ENCODE data around the gene PACSIN1. TPM values are rescaled to one million over a fixed set of nuclear protein-coding genes. Genes with fewer than 3 reads are reported as not detected.

The PACSIN1 gene
- total and polyA plus RNA-seq, 10 of the 15 experiments (the other 5 are each of a cell fraction or from before 2014, with no cell fraction given), result 0.50 to 9.4 (median 2.8) TPM

DNA sequence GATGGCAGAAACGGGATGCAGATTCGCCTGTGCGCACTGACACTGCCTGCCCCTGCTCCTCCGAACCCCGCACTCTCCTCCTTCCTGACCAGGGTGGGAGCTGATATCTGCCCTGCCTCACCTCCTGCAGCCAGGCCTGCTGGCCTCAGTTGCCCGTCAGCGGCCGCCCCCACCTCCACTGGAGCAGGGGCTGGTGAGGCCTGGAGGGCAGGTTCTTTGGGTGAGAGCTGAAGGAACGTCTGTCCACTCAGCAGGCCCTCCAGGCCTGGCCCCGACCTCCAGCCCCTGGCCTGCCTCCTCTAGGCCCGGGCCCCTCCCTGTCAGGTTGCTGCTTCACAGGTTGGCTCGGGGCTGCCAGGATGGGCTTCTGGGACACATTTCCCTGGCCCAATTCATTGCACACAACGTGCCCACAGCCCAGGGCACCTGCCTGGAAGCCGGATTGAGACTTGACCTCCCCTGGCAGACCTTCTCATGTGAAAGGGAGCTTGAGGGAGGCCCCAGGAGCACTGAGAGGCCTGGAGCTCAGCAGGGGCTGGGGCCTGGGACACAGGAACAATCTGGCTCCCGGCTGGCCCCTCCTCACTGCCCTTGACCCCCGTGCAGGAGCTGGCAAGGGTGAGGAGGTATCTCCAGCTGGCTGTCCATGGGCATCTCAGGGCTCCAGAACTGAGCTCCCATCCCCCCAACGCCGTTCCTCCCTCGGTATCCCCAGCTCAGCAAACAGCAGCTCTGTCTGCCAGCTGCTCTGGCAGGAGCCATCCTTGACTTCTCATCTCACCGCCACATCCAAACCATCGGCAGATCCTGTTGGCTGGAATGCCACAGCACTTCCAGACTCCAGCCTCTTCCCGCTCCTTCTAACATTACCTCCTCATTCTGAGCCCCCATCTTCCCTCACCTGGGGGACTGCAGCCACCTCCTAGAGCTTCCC lies 50.8 kb downstream of the PACSIN1 start:
- CTCF ChIA-PET, result interaction anchor here (1.9 kb wide), 1 partner anchor 57 kb away, joined by 6 read pairs; no protein-coding TSS in a partner anchor
- FAIRE-seq, result no peak
- no peak overlapping the region for H2AFZ ChIP-seq (ENCODE audit: control insufficient read depth, low read depth, low read length)

More for the DNA sequence above, 50.8 kb downstream of the PACSIN1 start:
- in situ Hi-C loops (cut with MboI), result no loop called here
- intact Hi-C loops (cut with micrococcal nuclease; ENCODE audit: unreplicated experiment), result no loop called here
- SMC1A ChIA-PET (ENCODE audit: uncharacterized antibody, unreplicated experiment), result interaction anchor here (1.4 kb wide), 1 partner anchor 93 kb away, joined by 3 read pairs; no protein-coding TSS in a partner anchor
- no peaks in the 10 kb centered on the region for H4K20me1 ChIP-seq (ENCODE audit: control insufficient read depth, insufficient read depth)
- POLR2A ChIA-PET, result no interaction called here
- H3K27me3 ChIP-seq (replicated peaks in 1 of 2; ENCODE audit: control insufficient read depth in 2 of 2, insufficient read depth in 2 of 2, low read length in 1 of 2), result no peaks in the 10 kb centered on the region; a peak in 1 of 4 replicates
- ATAC-seq, result no peak
- WGBS (ENCODE audit: insufficient coverage, insufficient replicate concordance, low lambda C conversion rate, missing lambda C conversion rate), result 36% methylated on average over 20 of the region's 22 CpGs
- no peaks in the 10 kb centered on the region for H3K36me3 ChIP-seq (ENCODE audit: control insufficient read depth in 2 of 2, insufficient read depth in 2 of 2, low read length in 1 of 2)
- no peak overlapping the region for H3K4me3 ChIP-seq
- H3K9me3 ChIP-seq (replicated peaks; ENCODE audit: control insufficient read depth, insufficient read depth, low read length), result no peaks in the 10 kb centered on the region
- H3K4me1 ChIP-seq (ENCODE audit: control insufficient read depth, insufficient read depth, low read length), result no peaks in the 10 kb centered on the region
- TF ChIP-seq, protein P1, sequence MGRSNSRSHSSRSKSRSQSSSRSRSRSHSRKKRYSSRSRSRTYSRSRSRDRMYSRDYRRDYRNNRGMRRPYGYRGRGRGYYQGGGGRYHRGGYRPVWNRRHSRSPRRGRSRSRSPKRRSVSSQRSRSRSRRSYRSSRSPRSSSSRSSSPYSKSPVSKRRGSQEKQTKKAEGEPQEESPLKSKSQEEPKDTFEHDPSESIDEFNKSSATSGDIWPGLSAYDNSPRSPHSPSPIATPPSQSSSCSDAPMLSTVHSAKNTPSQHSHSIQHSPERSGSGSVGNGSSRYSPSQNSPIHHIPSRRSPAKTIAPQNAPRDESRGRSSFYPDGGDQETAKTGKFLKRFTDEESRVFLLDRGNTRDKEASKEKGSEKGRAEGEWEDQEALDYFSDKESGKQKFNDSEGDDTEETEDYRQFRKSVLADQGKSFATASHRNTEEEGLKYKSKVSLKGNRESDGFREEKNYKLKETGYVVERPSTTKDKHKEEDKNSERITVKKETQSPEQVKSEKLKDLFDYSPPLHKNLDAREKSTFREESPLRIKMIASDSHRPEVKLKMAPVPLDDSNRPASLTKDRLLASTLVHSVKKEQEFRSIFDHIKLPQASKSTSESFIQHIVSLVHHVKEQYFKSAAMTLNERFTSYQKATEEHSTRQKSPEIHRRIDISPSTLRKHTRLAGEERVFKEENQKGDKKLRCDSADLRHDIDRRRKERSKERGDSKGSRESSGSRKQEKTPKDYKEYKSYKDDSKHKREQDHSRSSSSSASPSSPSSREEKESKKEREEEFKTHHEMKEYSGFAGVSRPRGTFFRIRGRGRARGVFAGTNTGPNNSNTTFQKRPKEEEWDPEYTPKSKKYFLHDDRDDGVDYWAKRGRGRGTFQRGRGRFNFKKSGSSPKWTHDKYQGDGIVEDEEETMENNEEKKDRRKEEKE (IDR thresholded peaks at IDR 0.05), result no peak
- TF ChIP-seq, protein P2, sequence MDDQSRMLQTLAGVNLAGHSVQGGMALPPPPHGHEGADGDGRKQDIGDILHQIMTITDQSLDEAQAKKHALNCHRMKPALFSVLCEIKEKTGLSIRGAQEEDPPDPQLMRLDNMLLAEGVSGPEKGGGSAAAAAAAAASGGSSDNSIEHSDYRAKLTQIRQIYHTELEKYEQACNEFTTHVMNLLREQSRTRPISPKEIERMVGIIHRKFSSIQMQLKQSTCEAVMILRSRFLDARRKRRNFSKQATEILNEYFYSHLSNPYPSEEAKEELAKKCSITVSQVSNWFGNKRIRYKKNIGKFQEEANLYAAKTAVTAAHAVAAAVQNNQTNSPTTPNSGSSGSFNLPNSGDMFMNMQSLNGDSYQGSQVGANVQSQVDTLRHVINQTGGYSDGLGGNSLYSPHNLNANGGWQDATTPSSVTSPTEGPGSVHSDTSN (IDR thresholded peaks at IDR 0.05; ENCODE audit: insufficient replicate concordance, low read depth, low read length), result no peak
- TF ChIP-seq HDAC6 (IDR thresholded peaks at IDR 0.05; ENCODE audit: unreplicated experiment) (no peak), JUNB (IDR thresholded peaks at IDR 0.05) (no peak), ZSCAN29 (IDR thresholded peaks at IDR 0.05) (no peak), DPF2 (IDR thresholded peaks at IDR 0.05) (no peak), SIN3A (IDR thresholded peaks at IDR 0.05; ENCODE audit: low read depth, low read length) (no peak), PAX8 (IDR thresholded peaks at IDR 0.05) (no peak), FOXK2 (IDR thresholded peaks at IDR 0.05) (no peak), NR2F1 (conservative IDR thresholded peaks at IDR 0.05) (no peak), WRNIP1 (IDR thresholded peaks at IDR 0.05; ENCODE audit: borderline replicate concordance, low read depth, low read length) (no peak), CBX3 (IDR thresholded peaks at IDR 0.05; ENCODE audit: borderline replicate concordance, low read depth) (no peak), EGR1 (IDR thresholded peaks at IDR 0.05; ENCODE audit: borderline replicate concordance in 1 of 2, low read depth in 2 of 2, low read length in 2 of 2) (no peak), SMAD5 (IDR thresholded peaks at IDR 0.05; ENCODE audit: low read depth) (no peak)
- TF ChIP-seq, protein P3, sequence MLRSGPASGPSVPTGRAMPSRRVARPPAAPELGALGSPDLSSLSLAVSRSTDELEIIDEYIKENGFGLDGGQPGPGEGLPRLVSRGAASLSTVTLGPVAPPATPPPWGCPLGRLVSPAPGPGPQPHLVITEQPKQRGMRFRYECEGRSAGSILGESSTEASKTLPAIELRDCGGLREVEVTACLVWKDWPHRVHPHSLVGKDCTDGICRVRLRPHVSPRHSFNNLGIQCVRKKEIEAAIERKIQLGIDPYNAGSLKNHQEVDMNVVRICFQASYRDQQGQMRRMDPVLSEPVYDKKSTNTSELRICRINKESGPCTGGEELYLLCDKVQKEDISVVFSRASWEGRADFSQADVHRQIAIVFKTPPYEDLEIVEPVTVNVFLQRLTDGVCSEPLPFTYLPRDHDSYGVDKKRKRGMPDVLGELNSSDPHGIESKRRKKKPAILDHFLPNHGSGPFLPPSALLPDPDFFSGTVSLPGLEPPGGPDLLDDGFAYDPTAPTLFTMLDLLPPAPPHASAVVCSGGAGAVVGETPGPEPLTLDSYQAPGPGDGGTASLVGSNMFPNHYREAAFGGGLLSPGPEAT (IDR thresholded peaks at IDR 0.05; ENCODE audit: low read depth), result no peak
- TF ChIP-seq, protein P4, sequence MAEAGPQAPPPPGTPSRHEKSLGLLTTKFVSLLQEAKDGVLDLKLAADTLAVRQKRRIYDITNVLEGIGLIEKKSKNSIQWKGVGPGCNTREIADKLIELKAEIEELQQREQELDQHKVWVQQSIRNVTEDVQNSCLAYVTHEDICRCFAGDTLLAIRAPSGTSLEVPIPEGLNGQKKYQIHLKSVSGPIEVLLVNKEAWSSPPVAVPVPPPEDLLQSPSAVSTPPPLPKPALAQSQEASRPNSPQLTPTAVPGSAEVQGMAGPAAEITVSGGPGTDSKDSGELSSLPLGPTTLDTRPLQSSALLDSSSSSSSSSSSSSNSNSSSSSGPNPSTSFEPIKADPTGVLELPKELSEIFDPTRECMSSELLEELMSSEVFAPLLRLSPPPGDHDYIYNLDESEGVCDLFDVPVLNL (IDR thresholded peaks at IDR 0.05; ENCODE audit: low read depth, low read length), result no peak
- no peak overlapping the region for H3K27ac ChIP-seq (ENCODE audit: control insufficient read depth, insufficient read depth)
- no TSS peak for BruUV-seq (replicated peaks)
- no peaks in the 10 kb centered on the region for H3K79me2 ChIP-seq (ENCODE audit: control insufficient read depth, insufficient read depth, low read length)
- no peak overlapping the region for H3K4me2 ChIP-seq (ENCODE audit: control insufficient read depth, insufficient read depth)
- H3K9ac ChIP-seq (ENCODE audit: control insufficient read depth, insufficient read depth, low read length), result no peak overlapping the region
- RAD21 ChIA-PET (ENCODE audit: unreplicated experiment), result no interaction called here
- DNase-seq (ENCODE audit: low read depth, low spot score), result no peak

Measured in GM12878 (cell line).